OCI-LY1 (cell line): ENCODE data around the gene MTX1.

ENCODE experiments used
- CTCF ChIP-seq: fragments of 200-600 bp; sonication (generic), shearing (Covaris generic); IDR thresholded peaks from 2 replicates; pipeline ENCODE4 v1.5.1; 2017; ENCODE audit warnings: mild to moderate bottlenecking, antibody characterized with exemption, low read length, moderate library complexity, mixed read lengths
- EZH2 ChIP-seq: fragments of 200-600 bp; sonication (generic), shearing (Covaris generic); IDR thresholded peaks from 2 replicates; pipeline ENCODE4 v1.8.0; 2017; ENCODE audit warnings: borderline replicate concordance, mixed run types, mild to moderate bottlenecking, antibody characterized with exemption, low read length, moderate library complexity, mixed read lengths

- TF ChIP-seq CTCF (no peak), EZH2 (no peak)
These were observed 41.9 kb upstream of the MTX1 start for GRCh38 chr1:155166471-155167165.
